Thyroid gland (tissue), 4 donors: ENCODE measurements around the gene MED25.

Experiments used
- POLR2A ChIP-seq, 2 donors: fragments of 450-650 bp; IDR thresholded peaks; one replicate each; pipeline ENCODE4 v1.6.1; 2017; ENCODE audit warnings: antibody characterized with exemption in 2 of 2, mild to moderate bottlenecking in 2 of 2, moderate library complexity in 1 of 2
- TF ChIP-seq, protein P1 (sequence below), 6 experiments: fragments of 200-600 bp in 3 of 6; fragments of 450-650 bp in 3 of 6; sonication (generic) in 3 of 6; IDR thresholded peaks; one replicate each; pipeline ENCODE4 v1.5.1; 2016 to 2019; ENCODE audit warnings: antibody characterized with exemption in 6 of 6, mild to moderate bottlenecking in 2 of 6, inconsistent platforms in 1 of 6, moderate library complexity in 1 of 6

DNA sequence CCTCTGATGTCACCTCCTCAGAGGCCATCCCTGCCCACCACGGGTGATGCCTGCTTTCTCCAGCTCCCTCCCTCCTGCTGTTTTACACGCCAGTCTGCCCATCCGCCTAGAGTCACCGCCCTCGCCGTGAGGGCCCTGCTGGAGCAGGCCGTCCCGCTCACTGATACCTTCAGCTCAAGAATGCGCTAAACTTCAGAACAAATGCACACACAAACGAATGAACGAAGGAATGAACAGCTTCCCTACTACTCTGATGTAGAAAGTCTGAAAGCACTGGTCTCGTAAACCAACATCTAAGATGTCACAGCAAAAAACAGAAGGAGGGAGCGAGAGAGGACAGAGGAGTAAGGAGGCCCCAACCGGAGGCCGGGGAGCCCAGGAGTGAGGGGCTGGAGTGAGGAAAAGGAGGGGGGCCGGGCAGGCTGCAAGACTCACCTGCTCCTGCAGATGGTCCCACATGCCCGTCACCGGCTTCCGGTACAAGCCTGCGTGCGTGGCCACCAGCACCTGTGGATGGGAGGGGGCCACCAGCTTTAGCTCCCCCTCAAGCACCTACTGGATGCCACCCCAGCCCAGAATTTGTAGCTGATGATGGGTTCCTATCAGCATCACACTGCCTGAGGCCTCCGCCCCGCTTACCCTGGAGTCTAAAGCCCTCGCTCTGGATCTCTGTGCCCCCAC is 45.3 kb downstream of the MED25 start:
- TF ChIP-seq, protein P1, sequence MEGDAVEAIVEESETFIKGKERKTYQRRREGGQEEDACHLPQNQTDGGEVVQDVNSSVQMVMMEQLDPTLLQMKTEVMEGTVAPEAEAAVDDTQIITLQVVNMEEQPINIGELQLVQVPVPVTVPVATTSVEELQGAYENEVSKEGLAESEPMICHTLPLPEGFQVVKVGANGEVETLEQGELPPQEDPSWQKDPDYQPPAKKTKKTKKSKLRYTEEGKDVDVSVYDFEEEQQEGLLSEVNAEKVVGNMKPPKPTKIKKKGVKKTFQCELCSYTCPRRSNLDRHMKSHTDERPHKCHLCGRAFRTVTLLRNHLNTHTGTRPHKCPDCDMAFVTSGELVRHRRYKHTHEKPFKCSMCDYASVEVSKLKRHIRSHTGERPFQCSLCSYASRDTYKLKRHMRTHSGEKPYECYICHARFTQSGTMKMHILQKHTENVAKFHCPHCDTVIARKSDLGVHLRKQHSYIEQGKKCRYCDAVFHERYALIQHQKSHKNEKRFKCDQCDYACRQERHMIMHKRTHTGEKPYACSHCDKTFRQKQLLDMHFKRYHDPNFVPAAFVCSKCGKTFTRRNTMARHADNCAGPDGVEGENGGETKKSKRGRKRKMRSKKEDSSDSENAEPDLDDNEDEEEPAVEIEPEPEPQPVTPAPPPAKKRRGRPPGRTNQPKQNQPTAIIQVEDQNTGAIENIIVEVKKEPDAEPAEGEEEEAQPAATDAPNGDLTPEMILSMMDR (IDR thresholded peaks at IDR 0.05) = no peak
- no peak for TF ChIP-seq POLR2A (IDR thresholded peaks at IDR 0.05)
